HepG2 (cell line): ENCODE results near the gene ZNF503. TPM values are rescaled to one million over a fixed set of nuclear protein-coding genes. Genes with fewer than 3 reads are reported as not detected.
A peak's percentile ranks its signal among the peaks of the same experiment; 100 is the strongest.

Source experiments
- AKAP8 ChIP-seq: sonication (generic); formaldehyde crosslinking; IDR thresholded peaks from 2 replicates; pipeline ENCODE4 v1.5.1; 2020; ENCODE audit warnings: mild to moderate bottlenecking, missing genetic modification reagents
- ARID2 ChIP-seq: sonication (generic); formaldehyde crosslinking; IDR thresholded peaks from 2 replicates; pipeline ENCODE4 v1.8.1; 2022; ENCODE audit warnings: mild to moderate bottlenecking, missing genetic modification reagents, borderline replicate concordance
- BCL6 ChIP-seq: IDR thresholded peaks from 2 replicates; pipeline ENCODE4 v1.6.1; 2016; ENCODE audit warnings: missing genetic modification reagents, missing compliant biosample characterization
- CBX5 ChIP-seq: sonication (generic); formaldehyde crosslinking; IDR thresholded peaks from 2 replicates; pipeline ENCODE4 v1.4.0; 2020; ENCODE audit warnings: missing genetic modification reagents, borderline replicate concordance
- CHD4 ChIP-seq: fragments of 200-600 bp; sonication (generic); IDR thresholded peaks from 2 replicates; pipeline ENCODE4 v1.7.0; 2017; ENCODE audit warnings: mild to moderate bottlenecking, low read length, borderline replicate concordance
- FOXA1 ChIP-seq, 2 experiments: fragments of 450-650 bp in 1 of 2; sonication (generic) in 1 of 2; formaldehyde crosslinking in 1 of 2; IDR thresholded peaks; 2 replicates each; pipeline versions ENCODE4 v1.4.0 to v1.6.1; 2016 to 2020; ENCODE audit warnings: missing genetic modification reagents in 1 of 2
- GATA4 ChIP-seq: sonication (generic); IDR thresholded peaks from 2 replicates; pipeline ENCODE4 v1.6.1; 2016; ENCODE audit warnings: antibody characterized with exemption, low read depth, borderline replicate concordance
- GMEB1 ChIP-seq: sonication (generic); formaldehyde crosslinking; IDR thresholded peaks from 2 replicates; pipeline ENCODE4 v1.5.1; 2020; ENCODE audit warnings: missing genetic modification reagents, mild to moderate bottlenecking, borderline replicate concordance
- HIC2 ChIP-seq: sonication (generic); formaldehyde crosslinking; IDR thresholded peaks from 2 replicates; pipeline ENCODE4 v1.9.0; 2022; ENCODE audit warnings: low read depth, missing genetic modification reagents
- HNRNPH1 ChIP-seq: fragments of 200-400 bp; formaldehyde crosslinking; optimal IDR thresholded peaks from 2 replicates; pipeline ENCODE3; 2017; ENCODE audit warnings: mild to moderate bottlenecking, low read depth, low read length
- HOXA9 ChIP-seq: sonication (generic); formaldehyde crosslinking; IDR thresholded peaks from 2 replicates; pipeline ENCODE4 v1.8.1; 2022; ENCODE audit warnings: missing genetic modification reagents, mild to moderate bottlenecking, moderate library complexity, borderline replicate concordance
- IRX3 ChIP-seq: sonication (generic); formaldehyde crosslinking; IDR thresholded peaks from 2 replicates; pipeline ENCODE4 v1.8.1; 2023; ENCODE audit warnings: mild to moderate bottlenecking, low read depth, missing genetic modification reagents, borderline replicate concordance
- KLF6 ChIP-seq: IDR thresholded peaks from 2 replicates; pipeline ENCODE4 v1.8.0; 2016; ENCODE audit warnings: missing biosample characterization, missing genetic modification reagents
- NFIC ChIP-seq: IDR thresholded peaks from 2 replicates; pipeline ENCODE4 v1.6.1; 2012; ENCODE audit warnings: mild to moderate bottlenecking, low read length, inconsistent platforms
- PCBP2 ChIP-seq: fragments of 200-400 bp; formaldehyde crosslinking; optimal IDR thresholded peaks from 2 replicates; pipeline ENCODE3; 2018; ENCODE audit warnings: low read length, low read depth; ENCODE audit not compliant: poor library complexity, severe bottlenecking
- RAD51 ChIP-seq: fragments of 450-650 bp; IDR thresholded peaks from 2 replicates; pipeline ENCODE4 v1.6.1; 2016; ENCODE audit warnings: borderline replicate concordance
- SNAPC5 ChIP-seq: sonication (generic); formaldehyde crosslinking; IDR thresholded peaks from 2 replicates; pipeline ENCODE4 v1.8.1; 2023; ENCODE audit warnings: mild to moderate bottlenecking, missing genetic modification reagents, borderline replicate concordance
- TBX2 ChIP-seq: sonication (generic); formaldehyde crosslinking; IDR thresholded peaks from 2 replicates; pipeline ENCODE4 v1.5.0; 2020; ENCODE audit warnings: missing genetic modification reagents, mild to moderate bottlenecking, borderline replicate concordance
- YEATS4 ChIP-seq: sonication (generic); formaldehyde crosslinking; IDR thresholded peaks from 2 replicates; pipeline ENCODE4 v1.4.0; 2020; ENCODE audit warnings: missing genetic modification reagents, borderline replicate concordance
- ZBTB8A ChIP-seq: sonication (generic); formaldehyde crosslinking; IDR thresholded peaks from 2 replicates; pipeline ENCODE4 v1.4.0; 2020; ENCODE audit warnings: mild to moderate bottlenecking, low read depth, missing genetic modification reagents, borderline replicate concordance
- ZEB1 ChIP-seq: IDR thresholded peaks from 2 replicates; pipeline ENCODE4 v1.6.1; 2012; ENCODE audit warnings: mild to moderate bottlenecking, low read depth, inconsistent platforms; ENCODE audit not compliant: insufficient replicate concordance
- ZNF251 ChIP-seq: sonication (generic); formaldehyde crosslinking; IDR thresholded peaks from 2 replicates; pipeline ENCODE4 v1.9.0; 2021; ENCODE audit warnings: mild to moderate bottlenecking, missing genetic modification reagents
- ZNF549 ChIP-seq: sonication (generic); formaldehyde crosslinking; IDR thresholded peaks from 2 replicates; pipeline ENCODE4 v1.5.0; 2020; ENCODE audit warnings: missing genetic modification reagents
- ZNF563 ChIP-seq: sonication (generic); formaldehyde crosslinking; IDR thresholded peaks from 2 replicates; pipeline ENCODE4 v1.8.0; 2022; ENCODE audit warnings: mild to moderate bottlenecking, moderate library complexity, missing genetic modification reagents
- ZNF691 ChIP-seq: sonication (generic); formaldehyde crosslinking; IDR thresholded peaks from 2 replicates; pipeline ENCODE4 v1.4.0; 2020; ENCODE audit warnings: missing genetic modification reagents, low read depth, mild to moderate bottlenecking, borderline replicate concordance
- polyA plus RNA-seq, 8 experiments: library from polyadenylated mRNA; depleted of rRNA in 3 of 8; stranded (reverse) in 7 of 8; unstranded in 1 of 8; fragments of >200 nt; fragmentation: Illumina TruSeq in 4 of 8; extraction: Trizol in 4 of 8; gene quantifications; 2 replicates each; pipeline versions ENCODE4 v1.2.1 to v1.2.3, GENCODE V29; 2011 to 2016; ENCODE audit warnings: low read depth in 4 of 8, missing spikeins in 1 of 8, mixed read lengths in 1 of 8; ENCODE audit not compliant: insufficient read depth in 1 of 8
- total RNA-seq, 5 experiments: library from RNA; depleted of rRNA; stranded (reverse); fragments of >200 nt; fragmentation: Illumina TruSeq; extraction: Trizol; gene quantifications; 2 replicates each; pipeline ENCODE4 v1.2.3, GENCODE V29; 2016; ENCODE audit warnings: low read depth in 1 of 5

Gene ZNF503
- total and polyA plus RNA-seq, 2 of the 13 experiments (the other 11 are each of a cell fraction or from before 2014, with no cell fraction given) = 2.7 to 8.3 TPM

- no peak for TF ChIP-seq ZNF549
- peak; percentile 72; the same call in 1 of the 2 replicates for TF ChIP-seq TBX2 (CRISPR knock-in tag)
- TF ChIP-seq FOXA1 (IDR thresholded peaks at IDR 0.05) = no peak
- TF ChIP-seq FOXA1 (CRISPR knock-in tag; IDR thresholded peaks at IDR 0.05) = no peak
- TF ChIP-seq HNRNPH1 = peak; percentile 22
- peak; percentile 85; the same call in 1 of the 2 replicates for TF ChIP-seq IRX3 (CRISPR knock-in tag)
- TF ChIP-seq GMEB1 (CRISPR knock-in tag) = peak; percentile 33; the same call in 1 of the 2 replicates
- no peak for TF ChIP-seq NFIC
- no peak for TF ChIP-seq ZNF691 (CRISPR knock-in tag)
- no peak for TF ChIP-seq RAD51
- 0 out of 2 replicates have a peak, but pooled peaks have one; percentile 48 for TF ChIP-seq ARID2 (CRISPR knock-in tag)
- peak; percentile 50; the same call in 1 of the 2 replicates for TF ChIP-seq CHD4
- peak; percentile 19; the same call in 1 of the 2 replicates for TF ChIP-seq ZNF563 (CRISPR knock-in tag)
- TF ChIP-seq ZNF251 (CRISPR knock-in tag) = no peak
- no peak for TF ChIP-seq CBX5 (CRISPR knock-in tag)
- peak; percentile 67; the same call in 1 of the 2 replicates for TF ChIP-seq KLF6
- no peak for TF ChIP-seq GATA4
- no peak for TF ChIP-seq BCL6 (CRISPR knock-in tag)
- no peak for TF ChIP-seq SNAPC5 (CRISPR knock-in tag)
- TF ChIP-seq ZEB1 = peak; percentile 93
- no peak for TF ChIP-seq ZBTB8A (CRISPR knock-in tag)
- peak; percentile 94 for TF ChIP-seq AKAP8
- TF ChIP-seq YEATS4 (CRISPR knock-in tag) = peak; percentile 23; the same call in 1 of the 2 replicates
- no peak for TF ChIP-seq HOXA9 (CRISPR knock-in tag)
- TF ChIP-seq HIC2 (CRISPR knock-in tag) = 0 out of 2 replicates have a peak, but pooled peaks have one; percentile 11
- no peak for TF ChIP-seq PCBP2
Observed at GRCh38 chr10:75408911-75409885, 7.6 kb upstream of the ZNF503 start (continued).
